Prostate gland (tissue), 2 donors: ENCODE results near the gene DNAAF8. TPM values are rescaled to one million over a fixed set of nuclear protein-coding genes. Genes with fewer than 3 reads are reported as not detected.

Source experiments
- DNase-seq: peaks from one replicate; pipeline ENCODE4 v3.0.0-alpha.2; 2019; ENCODE audit warnings: low spot score
- H3K27ac ChIP-seq, 2 donors: fragments of 200-600 bp; sonication (generic); 2 replicates each; pipeline ENCODE4 v1.5.1; 2017 to 2019
- H3K27me3 ChIP-seq: fragments of 200-600 bp; sonication (generic); replicated peaks from 2 replicates; pipeline ENCODE4 v1.5.1; 2019; ENCODE audit not compliant: insufficient read depth
- H3K36me3 ChIP-seq, 2 donors: fragments of 200-600 bp; sonication (generic); 1 replicate in 1 of 2; 2 replicates in 1 of 2; pipeline versions ENCODE4 v1.5.1 to v1.8.1; 2017 to 2019
- H3K4me1 ChIP-seq: fragments of 200-600 bp; sonication (generic); replicated peaks from 2 replicates; pipeline ENCODE4 v1.5.1; 2019
- H3K4me3 ChIP-seq, 2 donors: fragments of 200-600 bp; sonication (generic); 2 replicates each; pipeline ENCODE4 v1.5.1; 2017 to 2019
- H3K9me3 ChIP-seq: fragments of 200-600 bp; sonication (generic); 2 replicates; pipeline ENCODE4 v1.5.1; 2017
- POLR2A ChIP-seq: fragments of 450-650 bp; IDR thresholded peaks from one replicate; pipeline ENCODE4 v1.6.1; 2016; ENCODE audit warnings: antibody characterized with exemption, mild to moderate bottlenecking
- POLR2AphosphoS5 ChIP-seq: sonication (generic); formaldehyde crosslinking; IDR thresholded peaks from one replicate; pipeline ENCODE4 v1.6.1; 2017; ENCODE audit warnings: antibody characterized with exemption
- WGBS: methylation state at CpG from one replicate; pipeline ENCODE4 v1.1.5; 2018; 5-methylcytosine and 5-hydroxymethylcytosine counted together
- intact Hi-C: fragments of 100-400 bp; cut with DNase I; formaldehyde crosslinking; loops from one replicate; pipeline ENCODE4 v1.14.2; 2022
- total RNA-seq, 2 donors: library from RNA; depleted of rRNA; stranded (reverse); fragments of >200 nt; gene quantifications; one replicate each; pipeline ENCODE4 v1.1.0, GENCODE V29; 2016
- TF ChIP-seq, protein P1 (sequence below), 4 experiments: fragments of 200-600 bp in 2 of 4; fragments of 450-650 bp in 2 of 4; sonication (generic) in 2 of 4; IDR thresholded peaks; 1 replicate in 3 of 4; 2 replicates in 1 of 4; pipeline ENCODE4 v1.5.1; 2016 to 2019; ENCODE audit warnings: antibody characterized with exemption in 4 of 4, mild to moderate bottlenecking in 2 of 4, moderate library complexity in 2 of 4

DNAAF8 gene
- total RNA-seq, 2 donors from 2014 or later, result 7.1 to 21.9 TPM

DNA sequence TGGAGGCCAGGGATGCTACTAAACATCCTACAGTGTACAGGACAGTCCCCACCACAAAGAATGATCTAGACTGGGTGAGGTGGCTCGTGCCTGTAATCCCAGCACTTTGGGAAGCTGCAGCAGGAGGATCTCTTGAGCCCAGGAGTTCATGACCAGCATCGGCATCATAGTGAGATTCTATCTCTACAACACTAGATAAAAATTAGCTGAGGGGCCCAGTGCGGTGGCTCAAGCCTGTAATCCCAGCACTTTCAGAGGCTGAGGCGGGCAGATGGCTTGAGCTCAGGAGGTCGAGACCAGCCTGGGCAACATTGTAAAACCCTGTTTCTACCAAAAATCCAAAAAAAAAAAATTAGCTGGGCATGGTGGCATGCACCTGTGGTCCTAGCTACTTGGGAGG lies 38.0 kb downstream of the DNAAF8 start:
- WGBS, result 77% methylated on average over 5 of the region's 5 CpGs
- H3K27ac ChIP-seq, result no peak overlapping the region
- H3K9me3 ChIP-seq, result no peaks in the 10 kb centered on the region
- H3K36me3 ChIP-seq, result no peaks in the 10 kb centered on the region
- TF ChIP-seq, protein P1, sequence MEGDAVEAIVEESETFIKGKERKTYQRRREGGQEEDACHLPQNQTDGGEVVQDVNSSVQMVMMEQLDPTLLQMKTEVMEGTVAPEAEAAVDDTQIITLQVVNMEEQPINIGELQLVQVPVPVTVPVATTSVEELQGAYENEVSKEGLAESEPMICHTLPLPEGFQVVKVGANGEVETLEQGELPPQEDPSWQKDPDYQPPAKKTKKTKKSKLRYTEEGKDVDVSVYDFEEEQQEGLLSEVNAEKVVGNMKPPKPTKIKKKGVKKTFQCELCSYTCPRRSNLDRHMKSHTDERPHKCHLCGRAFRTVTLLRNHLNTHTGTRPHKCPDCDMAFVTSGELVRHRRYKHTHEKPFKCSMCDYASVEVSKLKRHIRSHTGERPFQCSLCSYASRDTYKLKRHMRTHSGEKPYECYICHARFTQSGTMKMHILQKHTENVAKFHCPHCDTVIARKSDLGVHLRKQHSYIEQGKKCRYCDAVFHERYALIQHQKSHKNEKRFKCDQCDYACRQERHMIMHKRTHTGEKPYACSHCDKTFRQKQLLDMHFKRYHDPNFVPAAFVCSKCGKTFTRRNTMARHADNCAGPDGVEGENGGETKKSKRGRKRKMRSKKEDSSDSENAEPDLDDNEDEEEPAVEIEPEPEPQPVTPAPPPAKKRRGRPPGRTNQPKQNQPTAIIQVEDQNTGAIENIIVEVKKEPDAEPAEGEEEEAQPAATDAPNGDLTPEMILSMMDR (IDR thresholded peaks at IDR 0.05), result no peak
- TF ChIP-seq POLR2A, result no peak
- no peak for TF ChIP-seq POLR2AphosphoS5
- H3K4me3 ChIP-seq, result no peak overlapping the region
- intact Hi-C loops, result no loop called here
- H3K4me1 ChIP-seq, result peaks cover 5% of the 10 kb centered on the region
- DNase-seq, result no peak
- no peaks in the 10 kb centered on the region for H3K27me3 ChIP-seq

DNA sequence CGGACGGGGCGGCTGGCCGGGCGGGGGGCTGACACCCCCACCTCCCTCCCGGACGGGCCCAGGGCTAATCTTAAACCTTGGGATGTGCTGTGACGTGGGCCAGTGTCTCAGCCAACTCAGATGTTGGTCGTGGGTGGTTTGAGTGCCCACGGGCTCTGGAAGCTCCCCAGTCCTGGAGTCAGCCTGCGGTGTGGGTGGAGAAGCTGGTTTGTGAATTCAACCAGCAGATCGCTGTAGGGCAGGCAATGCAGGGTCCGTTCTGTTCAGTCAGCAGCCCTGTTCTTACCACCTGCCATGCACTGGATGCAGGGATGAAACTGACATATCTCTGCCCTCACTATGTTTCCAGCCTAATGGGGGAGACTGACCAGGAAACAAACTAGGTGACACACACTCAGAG lies 40.7 kb downstream of the DNAAF8 start:
- intact Hi-C loops, result no loop called here
- Histone ChIP-seq H3K9me3 (no peaks in the 10 kb centered on the region), H3K4me1 (no peaks in the 10 kb centered on the region), H3K27me3 (no peaks in the 10 kb centered on the region), H3K4me3 (no peak overlapping the region), H3K36me3 (no peaks in the 10 kb centered on the region), H3K27ac (no peak overlapping the region)
- 94% methylated on average over 8 of the region's 13 CpGs for WGBS
- TF ChIP-seq, protein P1 (IDR thresholded peaks at IDR 0.05), result no peak
- TF ChIP-seq POLR2AphosphoS5, result no peak
- TF ChIP-seq POLR2A, result no peak
- DNase-seq, result no peak

DNA sequence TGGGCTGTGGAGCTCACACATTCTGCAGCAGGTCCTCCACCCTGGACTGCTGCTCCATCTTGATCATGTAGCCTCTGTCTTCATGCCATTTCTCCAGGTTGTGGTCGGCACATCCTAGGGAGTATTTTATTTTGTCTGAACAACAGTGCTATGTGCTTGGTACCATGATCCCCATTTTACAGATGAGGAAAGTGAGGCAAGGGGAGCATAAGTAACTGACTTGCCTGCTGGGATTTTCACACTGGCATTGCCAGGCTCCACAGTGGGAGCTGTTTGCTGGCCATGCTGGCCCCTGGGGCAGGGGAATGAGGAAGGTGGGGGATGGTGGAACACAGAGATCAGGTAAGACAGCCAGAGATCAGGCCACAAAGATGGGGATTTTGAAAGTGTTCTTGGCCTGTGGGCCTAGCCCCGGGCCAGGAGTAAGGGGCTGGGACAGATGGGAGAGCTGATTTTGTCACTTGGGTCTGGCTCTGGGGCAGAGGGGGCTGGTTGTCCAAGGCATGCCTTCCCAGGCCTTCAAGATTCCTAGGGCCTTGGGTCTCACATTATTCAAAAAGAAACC lies 41.9 kb downstream of the DNAAF8 start:
- Histone ChIP-seq H3K4me1 (no peaks in the 10 kb centered on the region), H3K27me3 (no peaks in the 10 kb centered on the region), H3K27ac (no peak overlapping the region), H3K36me3 (no peaks in the 10 kb centered on the region), H3K4me3 (no peak overlapping the region), H3K9me3 (no peaks in the 10 kb centered on the region)
- TF ChIP-seq POLR2AphosphoS5, result no peak
- TF ChIP-seq POLR2A, result no peak
- TF ChIP-seq, protein P1 (IDR thresholded peaks at IDR 0.05), result no peak
- no peak for DNase-seq
- intact Hi-C loops, result no loop called here
- 94% methylated on average over 2 of the region's 2 CpGs for whole genome bisulfite sequencing

DNA sequence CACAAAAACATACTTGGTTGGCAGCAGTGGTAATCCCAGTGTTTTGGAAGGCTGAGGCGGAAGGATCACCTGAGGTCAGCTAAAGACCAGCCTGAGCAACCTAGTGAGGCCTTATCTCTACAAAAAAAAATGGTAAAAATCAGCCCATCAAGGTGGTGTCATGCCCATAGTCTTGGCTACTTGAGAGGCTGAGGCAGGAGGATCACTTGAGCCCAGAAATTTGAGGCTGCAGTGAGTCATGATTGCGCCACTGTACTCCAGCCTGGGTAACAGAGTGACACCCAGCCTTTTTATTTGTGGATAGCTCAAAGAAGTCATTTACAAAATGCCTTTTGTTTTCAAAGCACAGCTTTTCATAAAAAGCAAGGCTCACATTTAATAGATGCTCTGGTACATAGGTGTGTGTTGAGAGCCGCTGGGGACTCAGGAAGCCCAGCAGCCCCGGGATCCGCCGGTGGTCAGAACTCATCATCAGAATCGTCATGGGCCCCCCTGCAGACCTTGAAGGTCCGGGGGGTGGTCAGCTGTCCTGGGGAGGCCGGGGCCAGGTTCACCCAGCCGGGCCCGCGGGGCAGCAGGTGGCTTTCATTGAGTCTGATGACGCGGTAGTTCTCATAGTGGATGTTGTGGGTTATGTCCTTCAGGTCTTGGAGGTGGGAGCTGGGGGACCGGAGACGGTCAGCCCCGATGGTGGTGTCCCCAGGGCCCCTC lies 43.2 kb downstream of the DNAAF8 start:
- 85% methylated on average over 13 of the region's 17 CpGs for WGBS
- no peak overlapping the region for H3K27ac ChIP-seq
- DNase-seq, result no peak
- TF ChIP-seq POLR2AphosphoS5 (no peak), POLR2A (no peak)
- TF ChIP-seq, protein P1 (IDR thresholded peaks at IDR 0.05), result no peak
- H3K27me3 ChIP-seq, result no peaks in the 10 kb centered on the region
- intact Hi-C loops, result no loop called here
- no peaks in the 10 kb centered on the region for H3K36me3 ChIP-seq
- H3K4me3 ChIP-seq, result no peak overlapping the region
- no peaks in the 10 kb centered on the region for H3K9me3 ChIP-seq
- H3K4me1 ChIP-seq, result no peaks in the 10 kb centered on the region

DNA sequence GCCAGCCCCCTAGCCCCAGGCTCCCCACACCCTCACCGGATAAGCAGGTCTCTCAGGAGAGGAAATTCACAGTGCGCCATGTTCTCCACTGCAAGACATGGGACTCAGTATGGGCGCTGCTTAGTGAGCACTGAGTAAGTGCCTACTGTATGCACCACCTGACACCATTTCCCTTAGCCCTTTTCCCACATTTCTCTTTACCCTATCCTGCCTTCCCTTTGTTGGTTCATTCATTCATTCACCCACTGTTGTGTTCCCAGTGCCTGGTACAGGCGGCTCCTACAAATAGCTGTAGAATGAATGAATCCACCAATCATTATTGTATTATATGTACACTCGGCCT lies 43.7 kb downstream of the DNAAF8 start:
- H3K4me3 ChIP-seq, result no peak overlapping the region
- 94% methylated on average over 3 of the region's 5 CpGs for WGBS
- no peak overlapping the region for H3K27ac ChIP-seq
- intact Hi-C loops, result no loop called here
- no peaks in the 10 kb centered on the region for H3K9me3 ChIP-seq
- no peaks in the 10 kb centered on the region for H3K4me1 ChIP-seq
- TF ChIP-seq POLR2AphosphoS5 (no peak), POLR2A (no peak)
- TF ChIP-seq, protein P1 (IDR thresholded peaks at IDR 0.05), result no peak
- H3K27me3 ChIP-seq, result no peaks in the 10 kb centered on the region
- no peak for DNase-seq
- no peaks in the 10 kb centered on the region for H3K36me3 ChIP-seq
